K562 (cell line): ENCODE data around the gene ANO8. TPM values are rescaled to one million over a fixed set of nuclear protein-coding genes. Genes with fewer than 3 reads are reported as not detected.
A peak's percentile ranks its signal among the peaks of the same experiment; 100 is the strongest.

Source experiments
- CBX5 ChIP-seq: IDR thresholded peaks from 2 replicates; pipeline ENCODE4 v1.6.1; 2014; ENCODE audit warnings: low read depth, borderline replicate concordance
- CHAMP1 ChIP-seq: fragments of 450-650 bp; IDR thresholded peaks from 2 replicates; pipeline ENCODE4 v1.6.1; 2016; ENCODE audit warnings: mild to moderate bottlenecking
- CREB3 ChIP-seq: fragments of 450-650 bp; conservative IDR thresholded peaks from 2 replicates; pipeline ENCODE4 v1.6.1; 2016; ENCODE audit warnings: missing genetic modification characterization, low read depth, mild to moderate bottlenecking, missing compliant biosample characterization, moderate library complexity
- ELF4 ChIP-seq: fragments of 450-650 bp; formaldehyde crosslinking; IDR thresholded peaks from 2 replicates; pipeline ENCODE4 v1.4.0; 2022; ENCODE audit warnings: missing genetic modification characterization
- GABPB2 ChIP-seq: fragments of 250-450 bp; sonication (Bioruptor Pico); conservative IDR thresholded peaks from 2 replicates; pipeline ENCODE4 v1.5.1; 2021; ENCODE audit warnings: mild to moderate bottlenecking
- HMGXB4 ChIP-seq: sonication (generic); formaldehyde crosslinking; IDR thresholded peaks from 2 replicates; pipeline ENCODE4 v1.8.1; 2023; ENCODE audit warnings: mild to moderate bottlenecking, missing genetic modification reagents
- MBD1 ChIP-seq: fragments of 250-450 bp; sonication (Bioruptor Pico); IDR thresholded peaks from 2 replicates; pipeline ENCODE4 v1.8.0; 2022; ENCODE audit warnings: inconsistent platforms
- MLLT1 ChIP-seq, 2 experiments: fragments of 450-650 bp; IDR thresholded peaks; 2 replicates each; pipeline ENCODE4 v1.6.1; 2016
- SMARCC2 ChIP-seq: fragments of 450-650 bp; IDR thresholded peaks from 2 replicates; pipeline ENCODE4 v1.6.1; 2017; ENCODE audit warnings: antibody characterized with exemption, moderate library complexity, mild to moderate bottlenecking, low read depth
- STAT5A ChIP-seq: IDR thresholded peaks from 2 replicates; pipeline ENCODE4 v1.6.1; 2012; ENCODE audit warnings: low read length, inconsistent platforms, borderline replicate concordance
- STAT5B ChIP-seq: fragments of 250-450 bp; sonication (Bioruptor Pico); IDR thresholded peaks from 2 replicates; pipeline ENCODE4 v1.8.0; 2021; ENCODE audit warnings: mild to moderate bottlenecking, inconsistent platforms
- TAF15 ChIP-seq: fragments of 200-400 bp; formaldehyde crosslinking; IDR thresholded peaks from 2 replicates; pipeline ENCODE4 v1.6.1; 2017; ENCODE audit warnings: mild to moderate bottlenecking, low read depth, low read length, moderate library complexity
- ZBED1 ChIP-seq: IDR thresholded peaks from 2 replicates; pipeline ENCODE4 v1.6.1; 2014
- ZBTB5 ChIP-seq: fragments of 450-650 bp; IDR thresholded peaks from 2 replicates; pipeline ENCODE4 v1.6.1; 2017; ENCODE audit warnings: antibody characterized with exemption
- ZNF263 ChIP-seq: sonication (generic); formaldehyde crosslinking; IDR thresholded peaks from 2 replicates; pipeline ENCODE4 v1.8.0; 2022; ENCODE audit warnings: mild to moderate bottlenecking, missing genetic modification reagents, borderline replicate concordance
- ZNF668 ChIP-seq: fragments of 250-450 bp; sonication (Bioruptor Pico); IDR thresholded peaks from 2 replicates; pipeline ENCODE4 v1.8.0; 2022; ENCODE audit warnings: mild to moderate bottlenecking, inconsistent platforms
- ZNF75A ChIP-seq: fragments of 450-650 bp; formaldehyde crosslinking; IDR thresholded peaks from 2 replicates; pipeline ENCODE4 v1.4.0; 2020; ENCODE audit warnings: mild to moderate bottlenecking
- polyA plus RNA-seq, 8 experiments: library from polyadenylated mRNA; depleted of rRNA in 4 of 8; stranded (reverse) in 5 of 8; unstranded in 3 of 8; fragments of >200 nt; fragmentation: Nextera tagmentation in 2 of 8; fragmentation: Illumina TruSeq in 1 of 8; extraction: Ambion mirVana in 2 of 8; extraction: Trizol in 1 of 8; gene quantifications; 2 replicates each; pipeline versions ENCODE4 v1.2.1 to v1.2.3, GENCODE V29; 2011 to 2014; ENCODE audit warnings: inconsistent platforms in 1 of 8, missing spikeins in 1 of 8
- total RNA-seq, 7 experiments: library from RNA; depleted of rRNA in 6 of 7; stranded (reverse); fragments of >200 nt in 6 of 7; fragmentation: Illumina TruSeq in 2 of 7; extraction: Trizol in 2 of 7; gene quantifications; 2 replicates each; pipeline versions ENCODE4 v1.2.1 to v1.2.3, GENCODE V29; 2011 to 2021; ENCODE audit warnings: low replicate concordance in 1 of 7

The ANO8 gene
- total and polyA plus RNA-seq, 9 of the 15 experiments (the other 6 are each of a cell fraction or from before 2014, with no cell fraction given): 0.07 to 7.6 (median 2.3) TPM; not detected in 1

GRCh38 chr19:17333611-17334413 lies 843 bp downstream of the ANO8 start (continued):
- TF ChIP-seq TAF15 (no peak), STAT5A (no peak), ZNF668 (no peak), MBD1 (CRISPR knock-in tag) (no peak), GABPB2 (CRISPR knock-in tag) (0 out of 2 replicates have a peak, but pooled peaks have one; percentile 49), HMGXB4 (CRISPR knock-in tag) (0 out of 2 replicates have a peak, but pooled peaks have one; percentile 7), ZNF75A (CRISPR knock-in tag) (no peak), SMARCC2 (no peak), ZBED1 (no peak; the same call in none of the 2 replicates), CREB3 (tag) (no peak), ZNF263 (CRISPR knock-in tag) (peak; percentile 26; the same call in 1 of the 2 replicates), ZBTB5 (no peak), STAT5B (CRISPR knock-in tag) (no peak), ELF4 (CRISPR knock-in tag) (peak; percentile 53; the same call in 1 of the 2 replicates), CHAMP1 (no peak), MLLT1 (IDR thresholded peaks at IDR 0.05) (peak in 1 of 2 experiments; percentile 96; a peak in 2 of 4 replicates), CBX5 (no peak)
